ENCODE data around the gene IL3. TPM values are rescaled to one million over a fixed set of nuclear protein-coding genes. Genes with fewer than 3 reads are reported as not detected.

The IL3 gene
- total and polyA plus RNA-seq, 9 of the 15 experiments (the other 6 are each of a cell fraction or from before 2014, with no cell fraction given), result not detected

GRCh38 chr5:132021654-132022053 is 38.8 kb upstream of the IL3 start:
- no TSS peak for BruUV-seq (replicated peaks)
- H4K20me1 ChIP-seq (replicated peaks; ENCODE audit: control insufficient read depth, insufficient read depth, low read length), result 0 out of 2 replicates have a peak, but pooled peaks cover 4% of the 10 kb centered on the region
- H3K9me1 ChIP-seq (ENCODE audit: control insufficient read depth, insufficient read depth, low read length), result no peaks in the 10 kb centered on the region
- in situ Hi-C loops (cut with MboI), result loop anchor here (25.0 kb wide), 1 partner anchor 584 kb away; no protein-coding TSS in a partner anchor
- H3K27me3 ChIP-seq (ENCODE audit: control insufficient read depth in 2 of 2, insufficient read depth in 2 of 2, low read length in 2 of 2), result peaks cover 11 to 43% of the 10 kb centered on the region in 2 experiments; a peak in 4 of 5 replicates
- H3K4me3 ChIP-seq, result no peak overlapping the region
- no peak for DNase-seq (ENCODE audit: extremely low read depth in 1 of 4, low spot score in 3 of 4)
- 3% methylated on average over 2 of the region's 2 CpGs for WGBS (ENCODE audit: insufficient coverage, low coverage, missing lambda C conversion rate)
- CTCF ChIA-PET (ENCODE audit: low intra/inter-chr PET ratio), result no interaction called here
- no peaks in the 10 kb centered on the region for H3K36me3 ChIP-seq (ENCODE audit: control insufficient read depth, insufficient read depth, low read length)
- peaks cover 4 to 9% of the 10 kb centered on the region in 2 experiments; a peak in 3 of 5 replicates for H3K4me1 ChIP-seq (replicated peaks in 1 of 2; ENCODE audit: control insufficient read depth in 2 of 2, insufficient read depth in 2 of 2, low read length in 2 of 2)
- POLR2A ChIA-PET, result no interaction called here
- intact Hi-C loops (cut with micrococcal nuclease), result no loop called here
- no peak overlapping the region for H3K27ac ChIP-seq (ENCODE audit: extremely low read depth, low read depth, low read length)
- FAIRE-seq, result no peak
- H2AFZ ChIP-seq (ENCODE audit: low read depth, low read length), result no peak overlapping the region
- H3K79me2 ChIP-seq (ENCODE audit: control insufficient read depth, insufficient read depth, low read length), result no peaks in the 10 kb centered on the region
- H3K9ac ChIP-seq (ENCODE audit: insufficient read depth in 1 of 2, low read depth in 2 of 2, low read length in 2 of 2), result no peak overlapping the region
- ATAC-seq, result no peak
- H3K4me2 ChIP-seq (ENCODE audit: insufficient read depth, low read length), result no peak overlapping the region
- H3K9me3 ChIP-seq (replicated peaks; ENCODE audit: control insufficient read depth, insufficient read depth, low read depth, low read length), result no peaks in the 10 kb centered on the region
- TF ChIP-seq ZBTB40 (IDR thresholded peaks at IDR 0.05) (no peak), ZBTB40 (CRISPR knock-in tag; IDR thresholded peaks at IDR 0.05) (no peak), CUX1 (CRISPR knock-in tag; IDR thresholded peaks at IDR 0.05) (no peak), POLR2B (IDR thresholded peaks at IDR 0.05; ENCODE audit: low read depth, partially characterized antibody) (no peak)

Data from K562 (cell line).